ELR (cell line): Measurements from ENCODE around the gene PRKCE.

Experiments used
- DNase-seq: peaks from one replicate; pipeline ENCODE4 v3.0.0-alpha.2; 2015; ENCODE audit warnings: low read depth

Gene PRKCE

GRCh38 chr2:45964223-45964841, 312.9 kb downstream of the PRKCE start:
- peak; percentile 98 for DNase-seq

- DNase-seq, result no peak
Observed at GRCh38 chr2:45964906-45965305, 313.4 kb downstream of the PRKCE start.

- DNase-seq, result no peak
Observed at GRCh38 chr2:45965871-45966498, 314.5 kb downstream of the PRKCE start.

GRCh38 chr2:45968946-45969584, 317.6 kb downstream of the PRKCE start:
- DNase-seq, result no peak

- no peak for DNase-seq
Observed at GRCh38 chr2:45973426-45973825, 322.0 kb downstream of the PRKCE start.

GRCh38 chr2:45974056-45974455, 322.6 kb downstream of the PRKCE start:
- no peak for DNase-seq

GRCh38 chr2:45974762-45975408, 323.4 kb downstream of the PRKCE start:
- DNase-seq, result no peak

- no peak for DNase-seq
Observed at GRCh38 chr2:45975752-45976517, 324.5 kb downstream of the PRKCE start.

GRCh38 chr2:45978302-45978859, 326.9 kb downstream of the PRKCE start:
- DNase-seq, result no peak

GRCh38 chr2:45979065-45979464, 327.6 kb downstream of the PRKCE start:
- DNase-seq, result no peak

GRCh38 chr2:45980161-45980865, 328.8 kb downstream of the PRKCE start:
- no peak for DNase-seq

GRCh38 chr2:45981384-45981930, 330.0 kb downstream of the PRKCE start:
- no peak for DNase-seq

GRCh38 chr2:45982096-45982495, 330.6 kb downstream of the PRKCE start:
- no peak for DNase-seq

- DNase-seq, result no peak
Observed at GRCh38 chr2:45983213-45983612, 331.7 kb downstream of the PRKCE start.

GRCh38 chr2:45984366-45984765, 332.9 kb downstream of the PRKCE start:
- no peak for DNase-seq

- DNase-seq, result no peak
Observed at GRCh38 chr2:45984896-45985473, 333.5 kb downstream of the PRKCE start.

- no peak for DNase-seq
Observed at GRCh38 chr2:45986509-45986908, 335.0 kb downstream of the PRKCE start.

- no peak for DNase-seq
Observed at GRCh38 chr2:45987856-45988255, 336.4 kb downstream of the PRKCE start.

- DNase-seq, result no peak
Observed at GRCh38 chr2:45988879-45989278, 337.4 kb downstream of the PRKCE start.

- DNase-seq, result no peak
Observed at GRCh38 chr2:45990131-45990530, 338.7 kb downstream of the PRKCE start.
